Measurements from ENCODE around the gene PRCD.
A peak's percentile ranks its signal among the peaks of the same experiment; 100 is the strongest.

Gene PRCD

GRCh38 chr17:76575570-76575969, 35.7 kb downstream of the PRCD start:
- DNase-seq: no peak

GRCh38 chr17:76576189-76576588, 36.3 kb downstream of the PRCD start:
- DNase-seq: no peak

GRCh38 chr17:76577876-76578275, 38.0 kb downstream of the PRCD start:
- DNase-seq: no peak

GRCh38 chr17:76578376-76578775, 38.5 kb downstream of the PRCD start:
- no peak for DNase-seq

GRCh38 chr17:76579281-76579680, 39.4 kb downstream of the PRCD start:
- no peak for DNase-seq

GRCh38 chr17:76581515-76581914, 41.7 kb downstream of the PRCD start:
- DNase-seq: no peak

GRCh38 chr17:76582660-76583059, 42.8 kb downstream of the PRCD start:
- DNase-seq: no peak

- no peak for DNase-seq
Observed at GRCh38 chr17:76584427-76585032, 44.7 kb downstream of the PRCD start.

- no peak for DNase-seq
Observed at GRCh38 chr17:76585033-76585648, 45.3 kb downstream of the PRCD start.

GRCh38 chr17:76585649-76586593, 46.1 kb downstream of the PRCD start, which contains the start of gene ST6GALNAC2:
Gene ST6GALNAC2, minus strand, starts transcription at chr17:76585860. Its CDS starts 52 bp downstream, at chr17:76585808.
- DNase-seq: peak; percentile 77

GRCh38 chr17:76586741-76587487, 47.1 kb downstream of the PRCD start:
- no peak for DNase-seq

GRCh38 chr17:76588182-76588581, 48.3 kb downstream of the PRCD start:
- DNase-seq: no peak

- DNase-seq: no peak
Observed at GRCh38 chr17:76593384-76593826, 53.6 kb downstream of the PRCD start.

GRCh38 chr17:76593959-76594358, 54.1 kb downstream of the PRCD start:
- DNase-seq: no peak

- DNase-seq: no peak
Observed at GRCh38 chr17:76594690-76595089, 54.8 kb downstream of the PRCD start.

All from hematopoietic multipotent progenitor cell treated with erythropoietin and hydrocortisone succinate and interleukin-3 and kit ligand, for 4 days (in vitro differentiated cells).